Ishikawa (cell line): ENCODE measurements around the gene PAPOLG.

Experiments
- CEBPB ChIP-seq: IDR thresholded peaks from 2 replicates; pipeline ENCODE4 v1.6.1; 2012
- CREB1 ChIP-seq: IDR thresholded peaks from 2 replicates; pipeline ENCODE4 v1.6.1; 2012; ENCODE audit warnings: low read depth
- EGR1 ChIP-seq: IDR thresholded peaks from 2 replicates; pipeline ENCODE4 v1.6.1; 2012
- EP300 ChIP-seq: IDR thresholded peaks from 2 replicates; pipeline ENCODE4 v1.6.1; 2012; ENCODE audit warnings: borderline replicate concordance
- FOXM1 ChIP-seq: IDR thresholded peaks from 2 replicates; pipeline ENCODE4 v1.6.1; 2012; ENCODE audit warnings: low read depth, borderline replicate concordance
- MAX ChIP-seq: IDR thresholded peaks from 2 replicates; pipeline ENCODE4 v1.6.1; 2012
- NFIC ChIP-seq: IDR thresholded peaks from 2 replicates; pipeline ENCODE4 v1.6.1; 2012
- RAD21 ChIP-seq: IDR thresholded peaks from 2 replicates; pipeline ENCODE4 v1.6.1; 2012; ENCODE audit warnings: low read depth
- TAF1 ChIP-seq: IDR thresholded peaks from 2 replicates; pipeline ENCODE4 v1.6.1; 2012; ENCODE audit warnings: low read depth, mild to moderate bottlenecking
- TCF12 ChIP-seq: IDR thresholded peaks from 2 replicates; pipeline ENCODE4 v1.6.1; 2012; ENCODE audit warnings: low read depth
- TEAD4 ChIP-seq: IDR thresholded peaks from 2 replicates; pipeline ENCODE4 v1.6.1; 2012
- USF1 ChIP-seq: IDR thresholded peaks from 2 replicates; pipeline ENCODE4 v1.6.1; 2012
- YY1 ChIP-seq: IDR thresholded peaks from 2 replicates; pipeline ENCODE4 v1.6.1; 2012; ENCODE audit warnings: low read depth
- ZBTB7A ChIP-seq: IDR thresholded peaks from 2 replicates; pipeline ENCODE4 v1.6.1; 2012; ENCODE audit warnings: low read depth
- TF ChIP-seq, protein P1 (sequence below): IDR thresholded peaks from 2 replicates; pipeline ENCODE4 v1.6.1; 2012; ENCODE audit warnings: low read depth, mild to moderate bottlenecking

PAPOLG gene

DNA sequence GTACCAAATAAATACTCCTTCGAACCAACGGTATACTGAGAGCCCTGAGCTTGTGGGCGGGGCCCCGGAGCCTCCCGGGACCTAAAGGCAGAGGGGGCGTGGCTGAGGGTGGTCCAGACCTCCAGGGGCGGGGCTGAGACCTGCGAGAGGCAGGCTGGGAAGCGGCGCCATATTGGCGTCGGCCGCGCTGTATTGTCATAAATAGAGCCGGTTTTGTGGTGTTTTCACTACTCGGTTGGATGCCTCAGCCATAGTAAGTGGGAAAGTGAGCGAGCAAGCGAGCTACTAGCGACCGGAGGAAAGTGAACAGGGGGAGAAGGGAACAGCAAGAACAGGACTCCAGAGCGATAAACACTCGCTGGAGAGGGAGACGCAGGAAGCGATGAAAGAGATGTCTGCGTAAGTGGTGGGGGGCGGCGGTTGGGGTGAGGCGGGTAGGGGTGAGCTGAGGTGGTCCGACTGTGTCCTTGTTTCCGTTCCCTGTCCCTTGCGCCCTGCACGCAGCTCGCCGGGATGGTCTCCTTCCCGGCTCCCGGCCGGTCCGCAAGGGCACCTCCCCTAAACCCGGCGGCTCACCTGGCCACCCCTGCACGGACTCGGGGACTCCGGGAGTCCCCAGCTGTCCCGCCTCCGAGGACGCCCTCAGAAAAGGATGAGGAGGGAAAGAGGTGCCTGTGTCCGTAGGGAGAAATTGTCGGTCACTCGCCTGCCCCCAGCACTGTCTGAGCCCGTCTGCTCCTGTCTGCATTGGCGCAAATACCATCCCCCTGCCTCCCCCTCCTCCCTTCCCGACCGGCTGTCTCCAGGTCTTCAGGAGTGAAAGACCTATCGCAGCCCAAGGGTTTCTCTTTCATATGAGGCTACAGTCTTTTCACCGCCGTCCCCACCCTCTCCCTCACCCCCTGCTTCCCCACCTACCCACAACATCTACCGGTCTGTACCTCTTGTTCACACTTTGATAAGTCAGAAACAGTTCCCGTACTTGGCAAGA is at the start of gene PAPOLG:
TSS of gene PAPOLG (plus strand) at position 172 of the 991 bp plus-strand sequence. CDS start at position 383, 211 bp downstream.
- peak; percentile 92 for TF ChIP-seq YY1
- TF ChIP-seq, protein P1, sequence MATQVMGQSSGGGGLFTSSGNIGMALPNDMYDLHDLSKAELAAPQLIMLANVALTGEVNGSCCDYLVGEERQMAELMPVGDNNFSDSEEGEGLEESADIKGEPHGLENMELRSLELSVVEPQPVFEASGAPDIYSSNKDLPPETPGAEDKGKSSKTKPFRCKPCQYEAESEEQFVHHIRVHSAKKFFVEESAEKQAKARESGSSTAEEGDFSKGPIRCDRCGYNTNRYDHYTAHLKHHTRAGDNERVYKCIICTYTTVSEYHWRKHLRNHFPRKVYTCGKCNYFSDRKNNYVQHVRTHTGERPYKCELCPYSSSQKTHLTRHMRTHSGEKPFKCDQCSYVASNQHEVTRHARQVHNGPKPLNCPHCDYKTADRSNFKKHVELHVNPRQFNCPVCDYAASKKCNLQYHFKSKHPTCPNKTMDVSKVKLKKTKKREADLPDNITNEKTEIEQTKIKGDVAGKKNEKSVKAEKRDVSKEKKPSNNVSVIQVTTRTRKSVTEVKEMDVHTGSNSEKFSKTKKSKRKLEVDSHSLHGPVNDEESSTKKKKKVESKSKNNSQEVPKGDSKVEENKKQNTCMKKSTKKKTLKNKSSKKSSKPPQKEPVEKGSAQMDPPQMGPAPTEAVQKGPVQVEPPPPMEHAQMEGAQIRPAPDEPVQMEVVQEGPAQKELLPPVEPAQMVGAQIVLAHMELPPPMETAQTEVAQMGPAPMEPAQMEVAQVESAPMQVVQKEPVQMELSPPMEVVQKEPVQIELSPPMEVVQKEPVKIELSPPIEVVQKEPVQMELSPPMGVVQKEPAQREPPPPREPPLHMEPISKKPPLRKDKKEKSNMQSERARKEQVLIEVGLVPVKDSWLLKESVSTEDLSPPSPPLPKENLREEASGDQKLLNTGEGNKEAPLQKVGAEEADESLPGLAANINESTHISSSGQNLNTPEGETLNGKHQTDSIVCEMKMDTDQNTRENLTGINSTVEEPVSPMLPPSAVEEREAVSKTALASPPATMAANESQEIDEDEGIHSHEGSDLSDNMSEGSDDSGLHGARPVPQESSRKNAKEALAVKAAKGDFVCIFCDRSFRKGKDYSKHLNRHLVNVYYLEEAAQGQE = no peak
- TF ChIP-seq FOXM1 = no peak
- no peak for TF ChIP-seq EGR1
- peak; percentile 59 for TF ChIP-seq TAF1
- TF ChIP-seq RAD21 = no peak
- TF ChIP-seq NFIC = no peak
- TF ChIP-seq CREB1 = no peak
- TF ChIP-seq MAX = no peak; the same call in 1 of the 2 replicates

DNA sequence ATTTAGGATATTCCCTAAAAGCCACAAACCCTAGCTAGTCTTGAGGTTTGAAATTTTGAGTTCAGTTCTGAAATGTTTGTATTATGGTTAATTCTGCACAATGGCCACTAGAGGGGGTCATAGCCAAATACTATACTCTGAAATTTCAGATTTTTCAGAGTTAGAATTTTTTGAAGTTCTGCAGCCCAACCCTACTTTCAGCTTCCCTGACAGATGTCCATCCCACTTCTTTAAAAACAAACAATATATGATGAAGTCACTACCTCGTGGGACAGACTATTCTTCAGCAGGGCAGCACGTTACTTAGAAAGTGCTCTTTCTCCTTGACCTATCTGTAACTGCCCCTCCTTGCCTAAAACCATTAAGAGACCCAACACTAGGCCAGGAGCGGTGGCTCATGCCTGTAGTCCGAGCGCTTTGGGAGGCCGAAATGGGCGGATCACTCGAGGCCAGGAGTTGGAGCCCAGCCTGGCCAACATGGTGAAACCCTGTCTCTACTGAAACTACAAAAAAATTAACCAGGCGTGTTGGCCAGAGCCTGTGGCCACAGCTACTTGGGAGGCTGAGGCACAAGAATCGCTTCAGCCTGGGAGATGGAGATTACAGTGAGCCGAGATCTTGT is 48.2 kb upstream of the PAPOLG start:
- TF ChIP-seq, protein P1 = no peak
- TF ChIP-seq EP300 = no peak
- no peak for TF ChIP-seq CEBPB
- TF ChIP-seq USF1 = no peak
- peak; percentile 65 for TF ChIP-seq RAD21
- TF ChIP-seq EGR1 = no peak
- TF ChIP-seq CREB1 = no peak

DNA sequence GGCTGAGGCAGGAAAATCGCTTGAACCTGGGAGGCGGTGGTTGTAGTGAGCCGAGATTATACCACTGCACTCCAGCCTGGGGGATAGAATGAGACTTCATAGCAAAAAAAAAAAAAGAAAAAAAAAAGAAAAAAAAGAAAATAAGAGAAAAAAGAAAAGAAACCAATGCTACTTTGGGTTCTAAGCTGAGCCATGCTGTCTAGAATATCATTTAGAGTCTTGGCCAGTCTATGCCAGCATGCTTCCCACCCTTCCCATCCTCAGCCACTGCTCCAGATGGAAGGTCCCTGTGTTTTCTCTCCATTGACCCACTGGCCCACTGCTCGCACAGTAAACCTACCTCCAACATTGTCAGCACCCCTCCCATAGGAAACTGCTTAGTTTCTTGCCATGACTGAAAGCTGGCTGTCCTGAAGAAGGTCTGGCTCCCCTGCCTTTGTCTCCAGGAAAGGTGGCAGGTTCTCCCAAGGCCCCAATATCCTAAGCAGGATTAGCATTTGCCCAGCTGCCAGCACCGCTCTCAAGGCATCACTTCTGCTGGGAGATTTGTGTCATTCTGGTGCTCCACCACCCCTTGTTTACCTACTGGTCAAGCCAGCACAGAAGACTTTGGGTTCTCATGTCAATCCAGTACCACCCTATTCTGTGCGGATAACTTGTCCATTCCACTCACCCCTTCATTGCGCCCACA is 47.3 kb upstream of the PAPOLG start:
- TF ChIP-seq ZBTB7A (no peak), NFIC (no peak), TAF1 (no peak), CEBPB (no peak), FOXM1 (no peak), EGR1 (no peak), TCF12 (no peak), YY1 (no peak), TEAD4 (no peak), MAX (no peak), USF1 (no peak), EP300 (no peak), CREB1 (no peak), RAD21 (no peak)
- TF ChIP-seq, protein P1 = no peak

GRCh38 chr2:60710707-60711106 is 45.4 kb upstream of the PAPOLG start:
- TF ChIP-seq RAD21 = no peak
- no peak for TF ChIP-seq MAX
